A549 (cell line): ENCODE data around the gene PXT1. TPM values are rescaled to one million over a fixed set of nuclear protein-coding genes. Genes with fewer than 3 reads are reported as not detected.

Source experiments
- ATAC-seq, 2 experiments: fragments of 200-7000 bp in 1 of 2; fragments of >200 bp in 1 of 2; cut with Nextera tagmentation in 1 of 2; cut with Tn5 transposase in 1 of 2; 3 replicates each; pipeline versions ENCODE4 v1.8.0 to v1.9.1; 2018 to 2020; ENCODE audit warnings: mild to moderate bottlenecking in 1 of 2, moderate library complexity in 1 of 2
- CTCF ChIA-PET: fragments of 300-600 bp; sonication (Branson Sonifier 250); formaldehyde crosslinking; extraction: SDS; loops from one replicate; lab custom pipeline; 2021; ENCODE audit warnings: antibody characterized with exemption, inconsistent platforms; lab: Yijun Ruan, JAX
- POLR2A ChIA-PET: fragments of 350-600 bp; formaldehyde crosslinking; extraction: SDS; loops from one replicate; lab custom pipeline; 2021; ENCODE audit warnings: antibody characterized with exemption, inconsistent platforms; lab: Yijun Ruan, JAX
- DNase-seq, 2 experiments: peaks; one replicate each; pipeline versions ENCODE4 v3.0.0 to v3.0.0-alpha.2; 2011 to 2016; ENCODE audit warnings: low read depth in 1 of 2, low spot score in 1 of 2
- FAIRE-seq: peaks from 2 replicates; lab custom pipeline; 2011; peaks lifted over from hg19 to GRCh38; lab: Jason Lieb, UNC
- H3K27ac ChIP-seq, 2 experiments: fragments of >200 bp; sonication (Bioruptor Twin); formaldehyde crosslinking; 3 replicates each; pipeline ENCODE4 v1.5.1; 2016 to 2017
- H3K4me1 ChIP-seq: fragments of >200 bp; sonication (Bioruptor Twin); formaldehyde crosslinking; 3 replicates; pipeline ENCODE4 v1.6.1; 2016
- H3K4me2 ChIP-seq: fragments of >200 bp; sonication (Bioruptor Twin); formaldehyde crosslinking; 3 replicates; pipeline ENCODE4 v1.6.1; 2016
- H3K4me3 ChIP-seq: fragments of >200 bp; sonication (Bioruptor Twin); formaldehyde crosslinking; 3 replicates; pipeline ENCODE4 v1.5.1; 2016
- H3K9me3 ChIP-seq: fragments of >200 bp; sonication (Bioruptor Twin); formaldehyde crosslinking; 3 replicates; pipeline ENCODE4 v1.6.1; 2016
- CBX2 ChIP-seq: fragments of 200-600 bp; sonication (generic); IDR thresholded peaks from 2 replicates; pipeline ENCODE4 v1.6.1; 2016; ENCODE audit warnings: low read depth, mild to moderate bottlenecking, borderline replicate concordance
- CBX8 ChIP-seq: fragments of 200-600 bp; sonication (generic); IDR thresholded peaks from 2 replicates; pipeline ENCODE4 v1.6.1; 2016
- CHD4 ChIP-seq: fragments of 200-600 bp; sonication (generic); IDR thresholded peaks from 2 replicates; pipeline ENCODE4 v1.6.1; 2016; ENCODE audit warnings: antibody characterized with exemption, mild to moderate bottlenecking, borderline replicate concordance
- CTCF ChIP-seq: fragments of >200 bp; sonication (Bioruptor Twin); formaldehyde crosslinking; IDR thresholded peaks from 3 replicates; pipeline ENCODE4 v1.5.1; 2016
- E2F6 ChIP-seq: IDR thresholded peaks from 2 replicates; pipeline ENCODE4 v1.6.1; 2012; ENCODE audit warnings: low read depth, borderline replicate concordance
- EHF ChIP-seq: fragments of 250-450 bp; sonication (Bioruptor Pico); IDR thresholded peaks from 2 replicates; pipeline ENCODE4 v1.5.0; 2020; ENCODE audit warnings: mild to moderate bottlenecking
- ELK1 ChIP-seq: fragments of 150-350 bp; IDR thresholded peaks from 2 replicates; pipeline ENCODE4 v1.6.1; 2014; ENCODE audit warnings: low read depth, mild to moderate bottlenecking, low read length
- FOSB ChIP-seq: fragments of 250-450 bp; sonication (Bioruptor Pico); IDR thresholded peaks from 2 replicates; pipeline ENCODE4 v1.5.0; 2020; ENCODE audit warnings: mild to moderate bottlenecking, moderate library complexity
- HES2 ChIP-seq: fragments of >200 bp; sonication (Bioruptor Twin); formaldehyde crosslinking; IDR thresholded peaks from 2 replicates; pipeline ENCODE4 v1.6.1; 2016
- HMGXB4 ChIP-seq: fragments of 250-450 bp; sonication (Bioruptor Pico); IDR thresholded peaks from 2 replicates; pipeline ENCODE4 v1.5.0; 2021; ENCODE audit warnings: mild to moderate bottlenecking, moderate library complexity, borderline replicate concordance
- HOXB13 ChIP-seq: fragments of 250-450 bp; sonication (Bioruptor Pico); IDR thresholded peaks from 2 replicates; pipeline ENCODE4 v1.5.0; 2020; ENCODE audit warnings: low read depth, mild to moderate bottlenecking, moderate library complexity
- KDM5A ChIP-seq: fragments of 200-600 bp; sonication (generic); IDR thresholded peaks from 2 replicates; pipeline ENCODE4 v1.6.1; 2016; ENCODE audit warnings: antibody characterized with exemption, mild to moderate bottlenecking
- MAFK ChIP-seq: fragments of 450-650 bp; IDR thresholded peaks from 2 replicates; pipeline ENCODE4 v1.6.1; 2014; ENCODE audit not compliant: partially characterized antibody
- MAZ ChIP-seq: fragments of 150-350 bp; IDR thresholded peaks from 2 replicates; pipeline ENCODE4 v1.6.1; 2014; ENCODE audit warnings: antibody characterized with exemption, low read depth, low read length, borderline replicate concordance
- MYC ChIP-seq: IDR thresholded peaks from 2 replicates; pipeline ENCODE4 v1.6.1; 2012; ENCODE audit warnings: mild to moderate bottlenecking, inconsistent platforms, low read length, improper control_type of control experiment, borderline replicate concordance
- NPAS2 ChIP-seq: fragments of 250-450 bp; sonication (Bioruptor Pico); IDR thresholded peaks from 2 replicates; pipeline ENCODE4 v1.8.0; 2022; ENCODE audit warnings: mild to moderate bottlenecking, moderate library complexity, borderline replicate concordance
- NR3C1 ChIP-seq: fragments of >200 bp; sonication (Bioruptor Twin); formaldehyde crosslinking; IDR thresholded peaks from 3 replicates; pipeline ENCODE4 v1.6.1; 2017
- POLR2A ChIP-seq: IDR thresholded peaks from 2 replicates; pipeline ENCODE4 v1.6.1; 2012; ENCODE audit warnings: mild to moderate bottlenecking, low read length
- POLR2AphosphoS2 ChIP-seq: conservative IDR thresholded peaks from 2 replicates; pipeline ENCODE4 v1.6.1; 2012; ENCODE audit warnings: low read length, improper control_type of control experiment, inconsistent platforms
- RCOR1 ChIP-seq: fragments of 150-350 bp; IDR thresholded peaks from 2 replicates; pipeline ENCODE4 v1.6.1; 2014; ENCODE audit warnings: antibody characterized with exemption, low read length, low read depth
- REST ChIP-seq: fragments of 200-600 bp; sonication (generic); IDR thresholded peaks from 2 replicates; pipeline ENCODE4 v1.6.1; 2016; ENCODE audit warnings: antibody characterized with exemption, mild to moderate bottlenecking, moderate library complexity
- RFX5 ChIP-seq: fragments of 450-650 bp; IDR thresholded peaks from 2 replicates; pipeline ENCODE4 v1.7.1; 2014; ENCODE audit warnings: antibody characterized with exemption, mild to moderate bottlenecking, moderate library complexity
- SREBF2 ChIP-seq: fragments of 450-650 bp; IDR thresholded peaks from 2 replicates; pipeline ENCODE4 v1.6.1; 2014; ENCODE audit warnings: mild to moderate bottlenecking, moderate library complexity
- ZFP36 ChIP-seq: fragments of 450-650 bp; IDR thresholded peaks from 2 replicates; pipeline ENCODE4 v1.6.1; 2014; ENCODE audit warnings: borderline replicate concordance; ENCODE audit not compliant: partially characterized antibody
- ZSCAN20 ChIP-seq: fragments of 250-450 bp; sonication (Bioruptor Pico); IDR thresholded peaks from 2 replicates; pipeline ENCODE4 v1.8.0; 2022; ENCODE audit warnings: mild to moderate bottlenecking, moderate library complexity
- WGBS: methylation state at CpG from one replicate; pipeline ENCODE4 v1.1.6; 2017; ENCODE audit errors: missing lambda C conversion rate; 5-methylcytosine and 5-hydroxymethylcytosine counted together
- polyA plus RNA-seq, 4 experiments: library from polyadenylated mRNA; depleted of rRNA in 3 of 4; stranded (reverse); fragments of >200 nt; fragmentation: RNase III in 1 of 4; extraction: RNeasy Plus Mini Kit Qiagen cat#74134 plus additional on column Dnase treatment in 1 of 4; gene quantifications; 2 replicates in 3 of 4; 3 replicates in 1 of 4; pipeline ENCODE4 v1.2.3, GENCODE V29; 2011 to 2017

Gene PXT1
- polyA plus RNA-seq, 2 of the 4 experiments (the other 2 are of a cell fraction) = not detected

- TF ChIP-seq HOXB13 (CRISPR knock-in tag) = no peak
- TF ChIP-seq KDM5A = no peak
- no peak for TF ChIP-seq REST
Measured at GRCh38 chr6:36460916-36461315, 18.3 kb upstream of the PXT1 start (continued).

GRCh38 chr6:36459501-36459900, 16.8 kb upstream of the PXT1 start:
- DNase-seq (no peak), ATAC-seq (no peak), FAIRE-seq (no peak)
- TF ChIP-seq RCOR1 (no peak), MYC (no peak), HOXB13 (CRISPR knock-in tag) (no peak), CTCF (no peak), HES2 (no peak), POLR2AphosphoS2 (no peak), MAFK (no peak), E2F6 (no peak), HMGXB4 (no peak), KDM5A (no peak), ZSCAN20 (no peak), RFX5 (no peak), SREBF2 (no peak)
- Histone ChIP-seq H3K4me1 (peaks cover 11% of the 10 kb centered on the region; the same call in 2 of the 3 replicates), H3K27ac (no peak overlapping the region), H3K4me2 (no peak overlapping the region), H3K4me3 (no peak overlapping the region), H3K9me3 (no peaks in the 10 kb centered on the region)
- ChIA-PET POLR2A (no interaction called here), CTCF (interaction anchor here (1.2 kb wide), 1 partner anchor 16 kb away, joined by 4 read pairs; no protein-coding TSS in a partner anchor)

GRCh38 chr6:36455486-36456027, 12.9 kb upstream of the PXT1 start:
- WGBS = 93% methylated on average over 3 of the region's 3 CpGs
- no peak for FAIRE-seq
- Histone ChIP-seq H3K4me3 (no peak overlapping the region), H3K4me1 (no peaks in the 10 kb centered on the region), H3K9me3 (no peaks in the 10 kb centered on the region), H3K27ac (no peak overlapping the region), H3K4me2 (no peak overlapping the region)
- ATAC-seq = no peak
- DNase-seq = no peak
- ChIA-PET CTCF (interaction anchor here (0.8 to 1.4 kb wide), 2 partner anchors 12 to 95 kb away, joined by 3 to 4 read pairs; no protein-coding TSS in a partner anchor), POLR2A (no interaction called here)
- TF ChIP-seq RCOR1 (no peak), CBX2 (no peak), MYC (no peak), NPAS2 (CRISPR knock-in tag) (no peak), MAZ (no peak), CHD4 (no peak), POLR2A (no peak), ELK1 (no peak), EHF (CRISPR knock-in tag) (no peak), MAFK (no peak), CBX8 (no peak), FOSB (CRISPR knock-in tag) (no peak), ZFP36 (no peak), KDM5A (no peak), NR3C1 (no peak)
